Colonic mucosa (tissue), 4 donors: ENCODE results near the gene TNFRSF9. TPM values are rescaled to one million over a fixed set of nuclear protein-coding genes. Genes with fewer than 3 reads are reported as not detected.

ENCODE experiments used
- DNase-seq: peaks from one replicate; pipeline ENCODE4 v3.0.0-alpha.2; 2020
- H3K27ac ChIP-seq: fragments of 200-600 bp; one replicate; pipeline ENCODE4 v1.8.0; 2021
- H3K27me3 ChIP-seq: fragments of 200-600 bp; one replicate; pipeline ENCODE4 v1.8.0; 2021
- H3K36me3 ChIP-seq: fragments of 200-600 bp; one replicate; pipeline ENCODE4 v1.8.0; 2021
- H3K4me1 ChIP-seq: fragments of 200-600 bp; one replicate; pipeline ENCODE4 v1.8.0; 2021; ENCODE audit warnings: mild to moderate bottlenecking
- H3K4me3 ChIP-seq: fragments of 200-600 bp; one replicate; pipeline ENCODE4 v1.8.0; 2021
- H3K9ac ChIP-seq, 2 donors: one replicate each; pipeline ENCODE4 v1.7.0; 2013; ENCODE audit warnings: control low read depth in 2 of 2, low read depth in 2 of 2, low read length in 2 of 2
- H3K9me3 ChIP-seq: fragments of 200-600 bp; one replicate; pipeline ENCODE4 v1.8.0; 2021
- CTCF ChIP-seq: fragments of 200-600 bp; IDR thresholded peaks from one replicate; pipeline ENCODE4 v1.8.0; 2022; ENCODE audit warnings: antibody characterized with exemption, mild to moderate bottlenecking
- intact Hi-C: fragments of 100-400 bp; cut with DNase I; formaldehyde crosslinking; loops from one replicate; pipeline ENCODE4 v1.14.1; 2022
- total RNA-seq, 2 donors: library from RNA; stranded (reverse); fragmentation: NEBNext Ultra II Directional in 1 of 2; extraction: Animal tissue kit (Norgen Biotek cat#: 25700) in 1 of 2; gene quantifications; one replicate each; pipeline ENCODE4 v1.2.1, GENCODE V29; 2021
- donor health status: healthy.
- donor health status: DM: no; HTN: no; CAD: no.
- donor health status: DM: no; HTN: no; CAD: no.

TNFRSF9 gene
- total RNA-seq, 2 donors from 2014 or later: 0.17 to 0.56 TPM

GRCh38 chr1:7912145-7912544, 28.5 kb downstream of the TNFRSF9 start:
- no peak overlapping the region for H3K27ac ChIP-seq
- H3K4me3 ChIP-seq: no peak overlapping the region
- H3K9ac ChIP-seq: no peak overlapping the region
- H3K27me3 ChIP-seq: no peaks in the 10 kb centered on the region
- DNase-seq: no peak
- intact Hi-C loops: no loop called here
- H3K4me1 ChIP-seq: no peaks in the 10 kb centered on the region
- TF ChIP-seq CTCF: no peak
- H3K36me3 ChIP-seq: no peaks in the 10 kb centered on the region
- no peaks in the 10 kb centered on the region for H3K9me3 ChIP-seq

GRCh38 chr1:7905262-7905661, 35.4 kb downstream of the TNFRSF9 start:
- intact Hi-C loops: no loop called here
- Histone ChIP-seq H3K36me3 (no peaks in the 10 kb centered on the region), H3K27ac (no peak overlapping the region), H3K9ac (no peak overlapping the region), H3K9me3 (no peaks in the 10 kb centered on the region), H3K4me3 (no peak overlapping the region), H3K4me1 (no peaks in the 10 kb centered on the region), H3K27me3 (no peaks in the 10 kb centered on the region)
- TF ChIP-seq CTCF: no peak
- DNase-seq: no peak

- Histone ChIP-seq H3K4me1 (no peaks in the 10 kb centered on the region), H3K9ac (no peak overlapping the region), H3K9me3 (no peaks in the 10 kb centered on the region), H3K27me3 (no peaks in the 10 kb centered on the region), H3K27ac (no peak overlapping the region), H3K36me3 (no peaks in the 10 kb centered on the region), H3K4me3 (no peak overlapping the region)
- TF ChIP-seq CTCF: peak; percentile 45
- intact Hi-C loops: loop anchor here (5.0 kb wide), 3 partner anchors 95 to 235 kb away; no protein-coding TSS in a partner anchor
- DNase-seq: peak; percentile 75
Measured at GRCh38 chr1:7902478-7903085, 38.1 kb downstream of the TNFRSF9 start.

- Histone ChIP-seq H3K27ac (no peak overlapping the region), H3K27me3 (no peaks in the 10 kb centered on the region), H3K9ac (no peak overlapping the region), H3K4me1 (no peaks in the 10 kb centered on the region), H3K9me3 (no peaks in the 10 kb centered on the region), H3K36me3 (no peaks in the 10 kb centered on the region), H3K4me3 (no peak overlapping the region)
- no peak for DNase-seq
- TF ChIP-seq CTCF: no peak
- intact Hi-C loops: loop anchor here (5.0 kb wide), 3 partner anchors 92 to 232 kb away; no protein-coding TSS in a partner anchor
Measured at GRCh38 chr1:7899741-7900140, 40.9 kb downstream of the TNFRSF9 start.

- Histone ChIP-seq H3K36me3 (no peaks in the 10 kb centered on the region), H3K9me3 (no peaks in the 10 kb centered on the region), H3K27ac (no peak overlapping the region), H3K9ac (no peak overlapping the region), H3K27me3 (no peaks in the 10 kb centered on the region), H3K4me1 (no peaks in the 10 kb centered on the region), H3K4me3 (no peak overlapping the region)
- no peak for DNase-seq
- intact Hi-C loops: no loop called here
- no peak for TF ChIP-seq CTCF
Measured at GRCh38 chr1:7898962-7899361, 41.7 kb downstream of the TNFRSF9 start.
